ENCODE data around the gene NMNAT2. TPM values are rescaled to one million over a fixed set of nuclear protein-coding genes. Genes with fewer than 3 reads are reported as not detected.

The NMNAT2 gene
- total and polyA plus RNA-seq, 2 of the 8 experiments (the other 6 are each of a cell fraction or from before 2014, with no cell fraction given): 6.5 to 20.9 TPM

GRCh38 chr1:183293876-183294275, 124.3 kb downstream of the NMNAT2 start (continued):
- TF ChIP-seq SP2 (IDR thresholded peaks at IDR 0.05; ENCODE audit: low read length) (no peak), FOSL1 (IDR thresholded peaks at IDR 0.05; ENCODE audit: insufficient read depth, low read depth, low read length) (no peak), CBX5 (IDR thresholded peaks at IDR 0.05; ENCODE audit: low read depth, low read length) (no peak), CREB1 (IDR thresholded peaks at IDR 0.05) (no peak), SUZ12 (IDR thresholded peaks at IDR 0.05; ENCODE audit: low read length) (no peak)
